IMR-90 (cell line): ENCODE measurements around the gene PSMG4. TPM values are rescaled to one million over a fixed set of nuclear protein-coding genes. Genes with fewer than 3 reads are reported as not detected.

Experiments used
- ATAC-seq: fragments of 200-7000 bp; cut with Tn5 transposase; 2 replicates; pipeline ENCODE4 v1.9.1; 2020; ENCODE audit warnings: low read depth, mild to moderate bottlenecking, moderate library complexity
- BruUV-seq: library from RNA; stranded (reverse); fragments of 400-500 nt; replicated peaks from 2 replicates; lab custom pipeline; 2021; lab: Mats Ljungman, UMichigan
- CTCF ChIA-PET: fragments of 300-600 bp; formaldehyde crosslinking; extraction: SDS; loops from one replicate; lab custom pipeline; 2021; ENCODE audit warnings: antibody characterized with exemption; lab: Yijun Ruan, JAX
- POLR2A ChIA-PET: fragments of 300-600 bp; sonication (Branson Sonifier 250); formaldehyde crosslinking; loops from one replicate; lab custom pipeline; 2022; ENCODE audit warnings: antibody characterized with exemption; ENCODE audit not compliant: unreplicated experiment; lab: Charles Lee
- DNase-seq: peaks from one replicate; pipeline ENCODE4 v3.0.0; 2013
- H2AFZ ChIP-seq: replicated peaks from 2 replicates; pipeline ENCODE3; 2013; ENCODE audit warnings: low read length, mild to moderate bottlenecking; ENCODE audit not compliant: poor library complexity
- H2AK5ac ChIP-seq: 2 replicates; pipeline ENCODE4 v1.6.1; 2013; ENCODE audit warnings: low read depth, low read length, inconsistent platforms
- H2AK9ac ChIP-seq: replicated peaks from 2 replicates; pipeline ENCODE3; 2013; ENCODE audit warnings: mild to moderate bottlenecking, low read depth, low read length, moderate library complexity; ENCODE audit not compliant: poor library complexity
- H2BK120ac ChIP-seq: 2 replicates; pipeline ENCODE4 v1.6.1; 2013; ENCODE audit warnings: low read depth, low read length, inconsistent platforms
- H2BK15ac ChIP-seq: 3 replicates; pipeline ENCODE4 v1.6.1; 2013; ENCODE audit warnings: low read depth, low read length, inconsistent platforms
- H2BK20ac ChIP-seq: 2 replicates; pipeline ENCODE4 v1.6.1; 2013; ENCODE audit warnings: low read depth, mild to moderate bottlenecking, inconsistent platforms, low read length, moderate library complexity
- H2BK5ac ChIP-seq: 2 replicates; pipeline ENCODE4 v1.6.1; 2013; ENCODE audit warnings: mild to moderate bottlenecking, low read depth, low read length, inconsistent platforms; ENCODE audit not compliant: poor library complexity, severe bottlenecking
- H3K14ac ChIP-seq: replicated peaks from 2 replicates; pipeline ENCODE4 v1.6.1; 2013; ENCODE audit warnings: low read depth, low read length, inconsistent platforms
- H3K18ac ChIP-seq: 2 replicates; pipeline ENCODE4 v1.6.1; 2013; ENCODE audit warnings: low read depth, low read length, control low read depth
- H3K23ac ChIP-seq: 2 replicates; pipeline ENCODE4 v1.6.1; 2013; ENCODE audit warnings: low read depth, low read length, inconsistent platforms
- H3K27ac ChIP-seq: 2 replicates; pipeline ENCODE4 v1.5.1; 2013; ENCODE audit warnings: mild to moderate bottlenecking, control low read depth, low read length; ENCODE audit not compliant: insufficient read depth
- H3K27me3 ChIP-seq: 2 replicates; pipeline ENCODE4 v1.6.1; 2013; ENCODE audit warnings: low read length; ENCODE audit not compliant: control insufficient read depth, insufficient read depth
- H3K36me3 ChIP-seq: 2 replicates; pipeline ENCODE4 v1.6.1; 2013; ENCODE audit warnings: low read length, mixed read lengths; ENCODE audit not compliant: control insufficient read depth, insufficient read depth
- H3K4ac ChIP-seq: 2 replicates; pipeline ENCODE4 v1.6.1; 2013; ENCODE audit warnings: low read depth, low read length, inconsistent platforms
- H3K4me1 ChIP-seq: 2 replicates; pipeline ENCODE4 v1.6.1; 2013; ENCODE audit warnings: low read length, mixed read lengths; ENCODE audit not compliant: control insufficient read depth, insufficient read depth
- H3K4me2 ChIP-seq: 2 replicates; pipeline ENCODE4 v1.6.1; 2013; ENCODE audit warnings: low read depth, mild to moderate bottlenecking, control low read depth, low read length, moderate library complexity
- H3K4me3 ChIP-seq: 2 replicates; pipeline ENCODE4 v1.5.1; 2013; ENCODE audit warnings: low read depth, mild to moderate bottlenecking, control low read depth, low read length, moderate library complexity; ENCODE audit not compliant: insufficient read depth
- H3K56ac ChIP-seq: 2 replicates; pipeline ENCODE4 v1.6.1; 2013; ENCODE audit warnings: low read length, inconsistent platforms; ENCODE audit not compliant: insufficient read depth; ENCODE audit errors: extremely low read depth
- H3K79me1 ChIP-seq, 2 experiments: 2 replicates each; pipeline ENCODE4 v1.6.1; 2013; ENCODE audit warnings: low read length in 2 of 2, inconsistent platforms in 1 of 2, low read depth in 1 of 2
- H3K9ac ChIP-seq: 2 replicates; pipeline ENCODE4 v1.6.1; 2013; ENCODE audit warnings: low read depth, low read length, control low read depth
- H3K9me1 ChIP-seq: 2 replicates; pipeline ENCODE4 v1.6.1; 2013; ENCODE audit warnings: low read length, inconsistent platforms; ENCODE audit not compliant: insufficient read depth
- H3K9me3 ChIP-seq: 2 replicates; pipeline ENCODE4 v1.6.1; 2013; ENCODE audit warnings: low read length; ENCODE audit not compliant: control insufficient read depth, insufficient read depth
- H4K20me1 ChIP-seq: 2 replicates; pipeline ENCODE4 v1.6.1; 2013; ENCODE audit warnings: low read length, inconsistent platforms; ENCODE audit not compliant: insufficient read depth
- H4K5ac ChIP-seq: 2 replicates; pipeline ENCODE4 v1.6.1; 2013; ENCODE audit warnings: mild to moderate bottlenecking, low read depth, low read length, control low read depth
- H4K8ac ChIP-seq, 2 experiments: 2 replicates each; pipeline ENCODE4 v1.6.1; 2013; ENCODE audit warnings: low read depth in 2 of 2, low read length in 2 of 2, control low read depth in 1 of 2, inconsistent platforms in 1 of 2
- H4K91ac ChIP-seq: 2 replicates; pipeline ENCODE4 v1.6.1; 2013; ENCODE audit warnings: low read depth, low read length, inconsistent platforms; ENCODE audit not compliant: insufficient read depth
- BHLHE40 ChIP-seq: fragments of 150-350 bp; IDR thresholded peaks from 2 replicates; pipeline ENCODE4 v1.6.1; 2016; ENCODE audit warnings: mild to moderate bottlenecking, low read depth, low read length
- CTCF ChIP-seq: conservative IDR thresholded peaks from 2 replicates; pipeline ENCODE4 v1.5.1; 2012; ENCODE audit warnings: mild to moderate bottlenecking, low read depth, low read length, improper control_type of control experiment
- ELK1 ChIP-seq: fragments of 150-350 bp; IDR thresholded peaks from 2 replicates; pipeline ENCODE4 v1.6.1; 2016; ENCODE audit warnings: low read depth, mild to moderate bottlenecking, low read length, moderate library complexity, borderline replicate concordance
- FOS ChIP-seq: fragments of 150-350 bp; IDR thresholded peaks from 2 replicates; pipeline ENCODE4 v1.6.1; 2016; ENCODE audit warnings: low read depth, low read length
- MAFK ChIP-seq: IDR thresholded peaks from 2 replicates; pipeline ENCODE4 v1.6.1; 2012; ENCODE audit warnings: low read depth, low read length, improper control_type of control experiment
- MAZ ChIP-seq: IDR thresholded peaks from 2 replicates; pipeline ENCODE4 v1.6.1; 2012; ENCODE audit warnings: low read depth, mild to moderate bottlenecking, low read length, improper control_type of control experiment, moderate library complexity, borderline replicate concordance
- MXI1 ChIP-seq: IDR thresholded peaks from 2 replicates; pipeline ENCODE4 v1.6.1; 2012; ENCODE audit warnings: low read depth, mild to moderate bottlenecking, low read length, moderate library complexity, borderline replicate concordance
- POLR2A ChIP-seq: IDR thresholded peaks from 2 replicates; pipeline ENCODE4 v1.6.1; 2012; ENCODE audit warnings: mild to moderate bottlenecking, low read depth, low read length
- WGBS, 2 experiments: methylation state at CpG; one replicate each; pipeline versions ENCODE4 v1.1.5 to v1.1.7; 2013; ENCODE audit warnings: missing lambda C conversion rate in 2 of 2; ENCODE audit not compliant: insufficient read length in 1 of 2; ENCODE audit errors: extremely low coverage in 2 of 2; 5-methylcytosine and 5-hydroxymethylcytosine counted together
- dilution Hi-C: fragments of 300-500 bp; cut with HindIII; formaldehyde crosslinking; loops from one replicate; pipeline ENCODE4 v1.14.3; 2018; ENCODE audit warnings: low sequenced_read_pairs; ENCODE audit not compliant: unreplicated experiment
- in situ Hi-C: fragments of 300-500 bp; cut with MboI; formaldehyde crosslinking; loops from 3 replicates; pipeline ENCODE4 v1.14.3; 2019; ENCODE audit warnings: low sequenced_read_pairs, inconsistent platforms, mixed read lengths
- intact Hi-C: fragments of 100-400 bp; cut with micrococcal nuclease; formaldehyde crosslinking; loops from 2 replicates; pipeline ENCODE4 v1.10.0; 2022
- polyA plus RNA-seq, 3 experiments: library from polyadenylated mRNA; depleted of rRNA; stranded (reverse); fragments of >200 nt; gene quantifications; 2 replicates each; pipeline ENCODE4 v1.2.3, GENCODE V29; 2012; ENCODE audit warnings: low replicate concordance in 1 of 3
- total RNA-seq: library from RNA; depleted of rRNA; stranded (reverse); fragments of >200 nt; gene quantifications from 2 replicates; pipeline ENCODE4 v1.2.3, GENCODE V29; 2012

PSMG4 gene
- total and polyA plus RNA-seq, 2 of the 4 experiments (the other 2 are of a cell fraction) = 5.6 to 13.4 TPM

DNA sequence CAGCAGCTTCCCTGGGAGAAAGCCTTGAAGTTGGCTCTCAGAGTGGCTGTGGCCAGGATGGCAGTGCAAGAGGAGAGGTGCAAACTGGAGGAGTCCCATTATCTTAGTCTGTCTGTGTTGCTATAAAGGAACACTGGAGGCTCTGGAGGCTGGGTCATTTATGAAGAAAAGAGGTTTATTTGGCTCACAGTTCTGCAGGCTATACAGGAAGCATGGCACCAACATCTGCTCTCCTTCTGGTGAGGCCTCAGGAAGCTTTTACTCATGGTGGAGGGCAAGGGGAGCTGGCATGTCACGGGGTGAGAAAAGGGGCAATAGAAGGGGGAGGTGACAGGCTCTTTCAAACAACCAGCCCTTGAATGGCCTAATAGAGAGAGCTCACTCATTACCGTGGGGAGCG lies 47.1 kb downstream of the PSMG4 start:
- DNase-seq = no peak
- Histone ChIP-seq H2BK20ac (no peak overlapping the region), H3K36me3 (no peaks in the 10 kb centered on the region), H3K18ac (no peak overlapping the region), H3K14ac (no peak overlapping the region), H3K79me1 (no peaks in the 10 kb centered on the region), H4K20me1 (no peaks in the 10 kb centered on the region), H3K4ac (no peak overlapping the region), H3K9ac (no peak overlapping the region), H4K91ac (no peak overlapping the region), H3K4me3 (no peak overlapping the region), H4K5ac (no peak overlapping the region), H3K9me1 (no peaks in the 10 kb centered on the region), H4K8ac (no peak overlapping the region), H2AK9ac (no peak overlapping the region), H3K23ac (no peak overlapping the region), H2AFZ (no peak overlapping the region), H3K27me3 (peaks cover 24% of the 10 kb centered on the region), H3K4me1 (no peaks in the 10 kb centered on the region), H2BK120ac (no peak overlapping the region), H3K56ac (no peak overlapping the region), H3K9me3 (peaks cover 12% of the 10 kb centered on the region), H3K27ac (no peak overlapping the region), H2BK15ac (no peak overlapping the region), H3K4me2 (no peak overlapping the region), H2BK5ac (no peak overlapping the region), H2AK5ac (no peak overlapping the region)
- CTCF ChIA-PET = no interaction called here
- BruUV-seq = no TSS peak
- intact Hi-C loops (no loop called here), in situ Hi-C loops (no loop called here), dilution Hi-C loops (no loop called here)
- no peak for TF ChIP-seq CTCF
- no peak for TF ChIP-seq ELK1
- TF ChIP-seq POLR2A = no peak
- no peak for TF ChIP-seq FOS
- no peak for TF ChIP-seq MXI1
- no peak for TF ChIP-seq MAFK
- no peak for TF ChIP-seq MAZ
- no peak for TF ChIP-seq BHLHE40
- no peak for ATAC-seq
- WGBS, 2 experiments = no CpG with 5 or more reads among the region's 3 CpGs
- POLR2A ChIA-PET = no interaction called here
